Stimulated activated CD4-positive, alpha-beta T cell treated with anti-CD3 and anti-CD28 coated beads, TNF-alpha, amount 100 ng/mL, for 1 hour (primary cell): ENCODE measurements around the gene PDE4D.
"Not testable (repeated sequence)": the region's sequence is repeated elsewhere in the genome, so short reads cannot be mapped to it uniquely, and the experiment has no call there.

Experiments used
- DNase-seq, 3 donors: peaks; one replicate each; pipeline ENCODE4 v3.0.0-alpha.2; 2020; ENCODE audit warnings: low read depth in 3 of 3, low spot score in 1 of 3

PDE4D gene

GRCh38 chr5:59341155-59341554 lies 552.4 kb downstream of the PDE4D start:
- no peak for DNase-seq

GRCh38 chr5:59340637-59341036 lies 552.9 kb downstream of the PDE4D start:
- no peak for DNase-seq

- DNase-seq = no peak
Measured at GRCh38 chr5:59337240-59337639, 556.3 kb downstream of the PDE4D start.

- DNase-seq = no peak
Measured at GRCh38 chr5:59335544-59335943, 558.0 kb downstream of the PDE4D start.

- DNase-seq = no peak
Measured at GRCh38 chr5:59333416-59333815, 560.1 kb downstream of the PDE4D start.

GRCh38 chr5:59332236-59332973 lies 561.1 kb downstream of the PDE4D start:
- no peak for DNase-seq

GRCh38 chr5:59330680-59331079 lies 562.8 kb downstream of the PDE4D start:
- no peak for DNase-seq

- no peak for DNase-seq
Measured at GRCh38 chr5:59328709-59329296, 564.7 kb downstream of the PDE4D start.

- no peak for DNase-seq
Measured at GRCh38 chr5:59327191-59327980, 566.1 kb downstream of the PDE4D start.

- no peak for DNase-seq
Measured at GRCh38 chr5:59326596-59326995, 566.9 kb downstream of the PDE4D start.

GRCh38 chr5:59325070-59325469 lies 568.5 kb downstream of the PDE4D start:
- no peak for DNase-seq

GRCh38 chr5:59322894-59323293 lies 570.6 kb downstream of the PDE4D start:
- DNase-seq = no peak

- DNase-seq = no peak
Measured at GRCh38 chr5:59322058-59322457, 571.5 kb downstream of the PDE4D start.

- DNase-seq = no peak
Measured at GRCh38 chr5:59321642-59322041, 571.9 kb downstream of the PDE4D start.

- no peak for DNase-seq
Measured at GRCh38 chr5:59320420-59320819, 573.1 kb downstream of the PDE4D start.

- DNase-seq = no peak
Measured at GRCh38 chr5:59319250-59319649, 574.3 kb downstream of the PDE4D start.

GRCh38 chr5:59317774-59318205 lies 575.7 kb downstream of the PDE4D start:
- DNase-seq = no peak

GRCh38 chr5:59317023-59317773 lies 576.3 kb downstream of the PDE4D start:
- DNase-seq = no peak

- DNase-seq = no peak
Measured at GRCh38 chr5:59312223-59312622, 581.3 kb downstream of the PDE4D start.

- not testable (repeated sequence) for DNase-seq
Measured at GRCh38 chr5:59308685-59309084, 584.8 kb downstream of the PDE4D start.

- DNase-seq = not testable (repeated sequence)
Measured at GRCh38 chr5:59303289-59303716, 590.2 kb downstream of the PDE4D start.
